Activated CD8-positive, alpha-beta memory T cell treated with anti-CD3 and anti-CD28 coated beads for 4 hours (primary cell): ENCODE results near the gene LAMC2.

Experiments
- DNase-seq, 2 donors: peaks; one replicate each; pipeline ENCODE4 v3.0.0-alpha.2; 2020; ENCODE audit warnings: low read depth in 2 of 2

LAMC2 gene

DNA sequence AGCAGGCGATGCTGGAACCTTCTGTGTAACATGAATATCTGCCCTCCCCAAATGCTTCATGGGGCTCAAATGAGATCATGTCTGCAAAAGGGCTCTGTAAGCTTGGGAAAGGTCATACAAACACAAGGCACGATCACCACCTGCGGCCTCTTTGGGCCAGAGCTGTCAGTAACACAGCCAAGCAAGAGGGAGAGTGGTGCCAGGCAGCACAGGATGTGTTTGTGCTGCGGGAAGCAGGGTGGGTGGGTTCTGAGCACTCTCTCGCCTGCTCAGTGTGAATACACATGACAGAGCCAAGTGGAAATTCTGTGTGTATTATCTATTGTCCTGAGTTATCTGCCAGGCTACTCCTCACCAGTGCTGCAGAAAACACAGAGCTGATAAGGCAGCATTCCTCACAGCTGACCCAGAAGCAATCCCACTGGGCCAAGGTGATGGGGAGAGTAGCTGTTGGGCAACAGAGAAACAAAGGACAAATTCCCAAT is 101.2 kb downstream of the LAMC2 start:
- DNase-seq: no peak

DNA sequence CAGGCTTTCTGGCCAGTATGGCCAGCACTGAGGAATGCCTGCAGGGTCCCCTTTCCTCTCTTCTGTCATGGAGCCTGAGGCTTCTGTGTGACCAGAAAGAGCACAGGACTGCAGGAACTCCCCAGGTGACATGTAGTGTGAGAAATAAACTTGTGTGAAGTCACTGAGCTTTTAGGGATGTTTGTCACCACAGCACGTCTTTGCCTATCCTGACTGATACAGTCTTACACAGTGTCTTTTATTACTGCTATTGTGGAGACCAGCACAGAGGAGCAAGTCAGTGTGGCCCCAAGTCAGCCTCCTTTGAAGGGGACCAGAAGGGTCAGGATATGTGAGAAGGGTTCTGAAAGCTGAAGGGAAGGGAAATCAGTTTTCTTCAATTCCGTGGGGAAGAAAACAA is 102.5 kb downstream of the LAMC2 start:
- DNase-seq: no peak

DNA sequence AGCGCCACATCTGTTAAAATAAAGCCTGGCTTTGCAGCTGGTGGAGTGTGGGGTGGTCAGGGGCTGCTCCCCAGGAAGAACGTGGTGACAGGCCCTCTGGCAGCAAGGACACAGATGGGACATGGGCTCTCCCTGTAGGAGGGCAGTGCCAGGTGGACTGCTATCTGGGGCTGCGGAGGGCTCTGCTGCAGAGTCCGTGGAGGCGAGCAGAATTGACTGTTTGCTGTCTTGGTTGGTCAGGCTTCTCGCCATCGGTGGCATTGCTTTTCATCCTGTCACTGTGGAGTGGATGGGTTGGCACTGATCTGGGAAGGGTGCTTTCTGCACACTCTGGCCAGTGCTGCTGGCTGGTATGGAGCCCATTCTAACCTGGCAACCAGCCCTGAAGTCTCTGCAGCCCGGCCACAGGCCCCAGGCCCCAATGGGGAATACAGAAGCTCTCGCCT is 103.0 kb downstream of the LAMC2 start:
- no peak for DNase-seq

DNA sequence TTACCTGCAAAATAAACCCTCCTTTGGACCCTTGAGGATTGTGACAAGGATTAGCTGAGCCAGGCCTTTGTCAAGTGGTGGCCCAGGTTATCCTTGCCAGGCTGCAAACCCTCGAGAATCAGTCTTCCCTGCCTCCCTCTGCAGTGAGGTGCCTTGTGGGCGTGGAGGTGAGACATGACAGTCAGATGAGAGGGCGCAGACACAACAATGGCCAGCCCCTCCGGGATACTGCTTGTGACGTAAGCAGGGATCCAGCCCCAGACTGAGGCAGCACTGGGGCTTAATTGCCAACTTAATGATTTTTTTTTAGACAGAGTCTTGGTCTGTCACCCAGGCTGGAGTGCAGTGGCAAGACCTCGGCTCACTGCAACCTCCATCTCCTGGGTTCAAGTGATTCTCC is 104.6 kb downstream of the LAMC2 start:
- no peak for DNase-seq

GRCh38 chr1:183291216-183291762 is 105.2 kb downstream of the LAMC2 start:
- DNase-seq: no peak

- no peak for DNase-seq
Measured at GRCh38 chr1:183291802-183292514, 105.9 kb downstream of the LAMC2 start.

DNA sequence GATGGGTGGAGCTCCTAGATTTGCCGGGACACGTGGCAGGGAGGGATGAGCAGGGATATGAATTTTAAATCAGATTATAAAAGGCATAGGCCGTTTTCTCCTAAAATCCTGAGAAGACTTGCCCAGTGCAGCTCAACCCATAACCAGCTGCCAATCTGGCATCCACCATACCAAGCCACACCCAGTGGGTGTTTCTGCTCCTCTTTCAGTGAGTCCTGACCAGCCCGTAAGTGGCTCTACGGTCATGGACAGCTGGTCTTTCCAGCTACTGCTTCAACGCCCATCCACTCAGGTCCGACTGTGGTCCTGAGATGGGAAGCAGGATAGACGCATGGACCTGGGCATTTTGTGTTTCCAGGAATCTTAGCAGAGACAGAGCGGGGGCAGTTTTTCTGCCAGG is 107.2 kb downstream of the LAMC2 start:
- DNase-seq: no peak

- no peak for DNase-seq
Measured at GRCh38 chr1:183293876-183294275, 107.8 kb downstream of the LAMC2 start.
